Coronary artery (tissue), 2 donors: ENCODE results near the gene RPS3.
"Not testable (repeated sequence)": the region's sequence is repeated elsewhere in the genome, so short reads cannot be mapped to it uniquely, and the experiment has no call there.

Experiments used
- DNase-seq: peaks from one replicate; pipeline ENCODE4 v3.0.0-alpha.2; 2017; ENCODE audit warnings: low spot score
- H3K27ac ChIP-seq, 2 donors: fragments of 200-600 bp; sonication (generic); one replicate each; pipeline ENCODE4 v1.5.1; 2016 to 2019
- H3K4me3 ChIP-seq: fragments of 200-600 bp; sonication (generic); 2 replicates; pipeline ENCODE4 v1.5.1; 2016; ENCODE audit warnings: mild to moderate bottlenecking, moderate library complexity
- TF ChIP-seq, protein P1 (sequence below): fragments of 200-600 bp; sonication (generic); IDR thresholded peaks from one replicate; pipeline ENCODE4 v1.5.1; 2019; ENCODE audit warnings: antibody characterized with exemption

RPS3 gene

DNA sequence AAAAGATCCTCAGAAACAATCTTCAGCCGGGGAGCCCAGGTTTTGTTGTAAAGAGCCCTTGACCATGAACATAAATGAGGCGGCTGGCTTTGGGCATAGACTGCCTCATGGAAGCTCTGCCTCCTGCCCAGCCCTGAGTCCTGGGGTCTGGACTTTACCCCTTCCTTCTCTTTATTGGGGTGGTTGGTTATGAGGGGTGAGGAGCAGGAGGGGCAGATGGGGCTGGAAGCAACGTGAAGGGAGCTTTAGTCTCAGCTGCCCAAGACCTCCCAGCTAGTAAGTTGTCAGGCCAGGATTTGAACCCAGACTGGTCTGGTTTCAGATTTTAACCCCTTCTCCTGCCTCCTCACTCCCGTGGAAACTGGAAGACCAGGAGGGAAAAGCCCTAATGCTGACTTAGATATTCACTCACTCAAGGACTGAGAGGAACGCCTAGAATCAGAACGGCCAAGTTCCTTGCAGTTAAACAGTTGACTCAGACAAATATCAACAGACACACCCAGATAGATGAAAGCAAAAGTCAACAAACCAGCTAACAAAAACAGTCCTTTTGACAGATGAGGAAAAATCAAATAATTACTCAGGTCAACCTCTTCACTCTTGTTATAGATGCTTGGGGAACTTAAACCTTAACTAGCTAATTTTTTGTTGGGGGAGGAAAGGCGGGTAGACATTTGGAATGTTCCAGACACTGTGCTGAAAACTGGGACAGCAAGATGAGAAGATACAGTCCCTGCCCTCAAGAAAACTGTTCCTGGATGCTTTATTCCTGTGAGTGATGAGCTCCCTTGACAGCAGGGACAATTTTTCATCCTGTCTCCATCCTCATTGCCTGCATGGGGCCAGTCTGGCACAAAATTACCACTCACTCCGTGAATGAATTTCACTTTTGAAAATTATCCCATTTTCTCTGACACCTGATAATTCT, 27.1 kb upstream of the RPS3 start:
- Histone ChIP-seq H3K27ac (no peak overlapping the region), H3K4me3 (no peak overlapping the region)
- TF ChIP-seq, protein P1, sequence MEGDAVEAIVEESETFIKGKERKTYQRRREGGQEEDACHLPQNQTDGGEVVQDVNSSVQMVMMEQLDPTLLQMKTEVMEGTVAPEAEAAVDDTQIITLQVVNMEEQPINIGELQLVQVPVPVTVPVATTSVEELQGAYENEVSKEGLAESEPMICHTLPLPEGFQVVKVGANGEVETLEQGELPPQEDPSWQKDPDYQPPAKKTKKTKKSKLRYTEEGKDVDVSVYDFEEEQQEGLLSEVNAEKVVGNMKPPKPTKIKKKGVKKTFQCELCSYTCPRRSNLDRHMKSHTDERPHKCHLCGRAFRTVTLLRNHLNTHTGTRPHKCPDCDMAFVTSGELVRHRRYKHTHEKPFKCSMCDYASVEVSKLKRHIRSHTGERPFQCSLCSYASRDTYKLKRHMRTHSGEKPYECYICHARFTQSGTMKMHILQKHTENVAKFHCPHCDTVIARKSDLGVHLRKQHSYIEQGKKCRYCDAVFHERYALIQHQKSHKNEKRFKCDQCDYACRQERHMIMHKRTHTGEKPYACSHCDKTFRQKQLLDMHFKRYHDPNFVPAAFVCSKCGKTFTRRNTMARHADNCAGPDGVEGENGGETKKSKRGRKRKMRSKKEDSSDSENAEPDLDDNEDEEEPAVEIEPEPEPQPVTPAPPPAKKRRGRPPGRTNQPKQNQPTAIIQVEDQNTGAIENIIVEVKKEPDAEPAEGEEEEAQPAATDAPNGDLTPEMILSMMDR, result no peak
- DNase-seq, result no peak

DNA sequence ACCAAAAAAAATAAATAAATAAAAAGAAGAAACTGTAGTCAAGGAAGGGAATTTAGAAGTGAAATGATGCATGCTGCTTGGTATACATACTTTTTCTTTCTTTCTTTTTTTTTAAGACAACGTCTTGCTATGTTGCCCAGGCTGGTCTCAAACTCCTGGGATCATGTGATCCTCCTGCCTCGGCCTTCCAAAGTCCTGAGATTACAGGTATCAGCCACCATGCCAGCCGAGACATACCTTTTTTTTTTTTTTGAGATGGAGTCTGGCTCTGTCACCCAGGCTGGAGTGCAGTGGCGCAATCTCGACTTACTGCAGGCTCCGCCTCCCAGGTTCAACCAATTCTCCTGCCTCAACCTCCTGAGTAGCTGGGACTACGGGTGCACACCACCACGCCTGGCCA, 26.1 kb upstream of the RPS3 start:
- no peak overlapping the region for H3K4me3 ChIP-seq
- no peak overlapping the region for H3K27ac ChIP-seq
- TF ChIP-seq, protein P1, result no peak
- DNase-seq, result no peak

DNA sequence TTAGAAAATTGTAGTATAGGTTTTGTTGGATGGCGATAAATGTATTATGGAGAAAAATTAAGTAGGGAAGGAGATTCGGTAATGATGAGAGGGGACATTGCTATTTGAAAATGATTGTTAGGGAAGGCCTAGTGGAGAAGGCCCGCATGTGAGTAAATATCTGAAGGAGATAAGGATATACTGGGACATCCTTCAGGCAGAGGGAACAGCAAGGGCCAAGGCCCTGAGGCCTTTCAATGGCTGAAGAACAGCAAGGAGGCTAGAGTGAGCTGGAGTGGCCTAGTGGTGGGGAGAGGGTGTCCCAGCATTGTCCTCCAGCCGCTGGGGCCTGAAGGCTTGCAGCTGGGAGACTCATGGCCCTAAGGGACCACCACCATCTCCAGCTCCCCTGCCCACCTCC, 24.7 kb upstream of the RPS3 start:
- H3K4me3 ChIP-seq, result no peak overlapping the region
- TF ChIP-seq, protein P1, result no peak
- no peak overlapping the region for H3K27ac ChIP-seq
- DNase-seq, result no peak

DNA sequence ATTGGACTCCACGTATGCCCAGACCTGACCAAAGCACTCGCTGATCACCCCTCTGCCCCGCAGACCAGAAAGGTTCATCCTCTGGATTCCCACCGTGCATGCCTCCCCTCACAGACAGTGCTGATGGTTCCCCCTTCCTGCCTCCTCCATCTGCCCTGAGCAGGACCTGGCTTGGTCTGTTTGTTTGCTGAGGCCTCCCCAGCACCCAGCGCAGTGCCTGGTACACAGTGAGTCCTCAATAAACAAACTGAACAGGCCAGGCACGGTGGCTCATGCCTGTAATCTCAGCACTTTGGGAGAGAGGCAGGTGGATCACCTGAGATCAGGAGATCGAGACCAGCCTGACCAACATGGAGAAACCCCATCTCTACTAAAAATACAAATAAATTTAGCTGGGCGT, 23.7 kb upstream of the RPS3 start:
- no peak overlapping the region for H3K4me3 ChIP-seq
- H3K27ac ChIP-seq, result no peak overlapping the region
- TF ChIP-seq, protein P1, result no peak
- DNase-seq, result no peak

DNA sequence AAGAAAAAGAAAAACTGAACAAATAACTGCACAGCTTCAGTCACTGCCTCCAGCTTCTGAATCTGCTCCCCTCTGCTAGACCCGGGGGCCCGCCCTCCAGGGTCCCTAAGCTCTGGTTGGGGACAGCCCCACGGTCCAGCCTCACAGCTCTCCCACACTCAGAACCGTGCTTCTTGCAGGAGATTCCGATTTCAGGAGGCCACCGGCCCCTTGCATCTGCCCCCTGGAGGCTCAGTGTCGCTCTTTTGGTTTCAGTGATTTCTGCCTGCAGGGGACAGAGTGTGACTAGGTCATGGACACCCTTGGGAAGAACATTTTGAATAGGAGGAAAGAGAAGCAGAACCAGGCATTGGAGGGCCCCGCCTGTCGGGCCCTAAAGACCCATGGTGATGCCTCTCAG, 23.1 kb upstream of the RPS3 start:
- no peak for DNase-seq
- TF ChIP-seq, protein P1, result no peak
- Histone ChIP-seq H3K4me3 (no peak overlapping the region), H3K27ac (no peak overlapping the region)

DNA sequence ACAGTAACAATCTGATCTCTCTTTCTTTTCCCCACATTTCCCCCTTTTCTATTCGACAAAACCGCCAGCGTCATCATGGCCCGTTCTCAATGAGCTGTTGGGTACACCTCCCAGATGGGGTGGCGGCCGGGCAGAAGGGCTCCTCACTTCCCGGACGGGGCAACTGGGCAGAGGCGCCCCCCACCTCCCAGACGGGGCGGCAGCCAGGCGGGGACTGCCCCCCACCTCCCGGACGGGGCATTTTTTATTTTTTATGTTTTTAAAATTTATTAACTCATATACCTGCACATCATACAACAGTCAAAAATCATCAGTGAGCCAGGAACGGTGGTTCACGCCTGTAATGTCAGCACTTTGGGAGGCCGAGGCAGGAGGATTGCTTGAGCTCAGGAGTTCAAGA, 20.5 kb upstream of the RPS3 start:
- H3K4me3 ChIP-seq, H3K27ac ChIP-seq, DNase-seq: not testable (repeated sequence)

DNA sequence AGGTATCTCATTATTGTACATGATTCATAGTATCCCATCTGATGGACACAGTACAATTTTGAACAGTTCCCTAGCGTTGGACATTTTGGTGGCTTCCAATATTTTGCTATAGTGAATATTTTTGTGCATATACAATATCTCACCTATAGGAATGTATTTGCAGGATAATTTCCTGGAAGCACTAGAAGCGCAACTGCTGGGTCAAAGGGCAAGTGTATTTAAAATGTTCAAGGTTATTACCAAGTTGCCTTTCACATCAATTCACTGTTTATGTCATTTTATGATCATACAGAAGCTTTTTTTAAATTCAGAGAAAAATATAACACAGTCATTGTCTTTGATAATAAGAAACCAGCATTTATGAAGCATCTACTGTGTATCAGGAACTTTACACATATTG, 19.1 kb upstream of the RPS3 start:
- H3K27ac ChIP-seq, result no peak overlapping the region
- TF ChIP-seq, protein P1, result no peak
- no peak overlapping the region for H3K4me3 ChIP-seq
- DNase-seq, result no peak
